Embryonic facial prominence (tissue), 1 donor: ENCODE data around the gene TSPAN12.

Experiments used
- DNase-seq: peaks from one replicate; pipeline ENCODE4 v3.0.0-alpha.2; 2016; ENCODE audit errors: extremely low spot score

Gene TSPAN12

GRCh38 chr7:120843109-120843508, 14.8 kb downstream of the TSPAN12 start:
- DNase-seq: no peak

- no peak for DNase-seq
Observed at GRCh38 chr7:120842121-120842621, 15.8 kb downstream of the TSPAN12 start.

DNA sequence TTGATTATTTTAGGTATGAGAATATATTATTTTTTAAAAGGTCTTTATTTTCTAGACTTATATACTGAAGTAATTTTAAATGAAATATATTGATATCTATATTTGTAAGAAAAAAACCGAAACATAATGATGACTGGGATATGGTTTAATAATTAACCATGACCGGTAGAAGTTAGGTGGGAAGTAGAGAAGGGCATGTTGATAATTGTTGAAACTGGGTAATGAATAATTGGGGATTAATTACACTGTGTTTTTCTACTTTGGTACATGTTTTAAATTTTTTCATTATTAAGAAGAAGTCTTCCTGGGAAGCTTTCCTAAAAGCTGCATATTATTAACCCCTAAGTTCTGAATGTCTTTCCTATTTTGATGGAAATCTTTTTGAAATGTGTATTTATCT, 16.3 kb downstream of the TSPAN12 start:
- no peak for DNase-seq

DNA sequence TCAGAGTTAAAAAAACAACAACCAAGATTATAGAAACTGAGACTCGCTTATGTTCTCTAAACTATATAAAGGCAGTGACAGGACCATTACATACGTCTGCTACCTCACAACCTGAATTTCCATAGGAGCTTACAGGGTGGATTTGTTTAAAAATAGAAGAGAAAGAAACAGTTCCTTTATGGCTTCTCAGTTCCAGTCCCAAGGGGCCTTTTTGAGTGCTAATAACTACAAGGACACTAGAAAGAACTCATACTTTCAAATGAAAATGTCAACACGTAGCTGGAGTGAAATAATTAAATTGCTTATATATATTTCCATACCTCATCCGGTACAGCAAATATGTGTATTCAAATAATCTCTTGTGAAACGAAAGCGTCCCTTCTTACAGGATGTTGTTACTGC, 19.7 kb downstream of the TSPAN12 start:
- no peak for DNase-seq

GRCh38 chr7:120837599-120837998, 20.3 kb downstream of the TSPAN12 start:
- DNase-seq: no peak

GRCh38 chr7:120836556-120837115, 21.3 kb downstream of the TSPAN12 start:
- no peak for DNase-seq

DNA sequence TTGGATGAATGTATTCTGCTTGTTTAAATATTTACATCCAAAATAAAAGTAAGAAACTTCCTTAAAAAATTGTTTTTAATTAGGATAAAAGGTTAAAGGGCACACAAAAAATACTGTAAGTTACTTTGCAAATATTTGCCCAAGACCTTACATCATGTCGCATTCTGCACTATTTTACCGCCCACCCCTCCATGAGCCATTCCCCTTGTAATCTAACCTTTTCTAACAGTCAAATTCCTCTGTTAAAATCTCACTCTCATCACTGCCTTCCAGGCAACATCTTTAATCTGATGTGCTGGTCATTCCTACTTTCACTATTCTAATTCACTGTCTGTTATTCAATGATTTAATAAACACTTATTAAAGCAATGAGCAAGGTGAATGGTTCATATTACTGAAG, 23.2 kb downstream of the TSPAN12 start:
- DNase-seq: no peak

GRCh38 chr7:120833546-120833945, 24.4 kb downstream of the TSPAN12 start:
- no peak for DNase-seq

- no peak for DNase-seq
Observed at GRCh38 chr7:120832803-120833202, 25.1 kb downstream of the TSPAN12 start.

- DNase-seq: no peak
Observed at GRCh38 chr7:120831260-120831659, 26.7 kb downstream of the TSPAN12 start.

DNA sequence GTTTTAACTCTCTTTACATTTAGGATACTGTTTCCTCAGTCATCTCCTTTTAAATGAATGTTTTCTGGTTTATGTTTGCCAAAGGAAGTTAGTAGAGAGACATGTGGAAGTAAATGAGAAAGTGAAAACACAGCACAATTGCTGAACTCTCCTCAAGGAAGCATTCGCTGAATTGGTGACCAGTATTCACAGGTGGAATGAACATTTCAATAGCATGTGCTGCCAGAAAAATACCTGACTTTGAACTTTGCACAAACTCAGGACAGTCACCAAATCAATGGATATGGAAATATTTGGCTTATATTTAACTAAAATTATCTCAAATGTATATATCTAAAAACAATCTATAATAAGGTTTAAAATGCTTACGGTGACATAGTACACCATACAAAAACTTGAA, 28.5 kb downstream of the TSPAN12 start:
- no peak for DNase-seq

- DNase-seq: no peak
Observed at GRCh38 chr7:120828528-120828927, 29.4 kb downstream of the TSPAN12 start.

GRCh38 chr7:120827371-120828118, 30.4 kb downstream of the TSPAN12 start:
- DNase-seq: no peak

- DNase-seq: no peak
Observed at GRCh38 chr7:120825576-120825975, 32.4 kb downstream of the TSPAN12 start.

- no peak for DNase-seq
Observed at GRCh38 chr7:120825152-120825551, 32.8 kb downstream of the TSPAN12 start.

DNA sequence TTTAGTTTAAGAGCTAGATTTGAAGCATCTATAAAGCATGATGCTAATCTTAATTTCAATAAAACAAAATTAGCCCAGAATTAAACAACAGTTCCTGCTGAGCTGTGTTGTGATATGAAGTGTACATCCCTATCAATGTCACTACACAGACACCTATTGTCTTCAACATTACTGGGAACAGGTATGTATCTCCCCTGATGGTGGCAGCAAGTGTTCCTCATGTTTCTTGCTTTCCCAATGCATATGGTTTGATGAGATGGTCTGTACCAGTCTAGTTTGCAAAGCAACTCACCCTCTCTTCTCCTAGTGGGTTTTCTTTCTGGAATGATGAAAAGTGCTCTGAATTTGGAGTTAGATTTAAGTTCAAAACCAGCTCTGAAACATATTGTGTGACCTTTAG, 38.1 kb downstream of the TSPAN12 start:
- DNase-seq: no peak

DNA sequence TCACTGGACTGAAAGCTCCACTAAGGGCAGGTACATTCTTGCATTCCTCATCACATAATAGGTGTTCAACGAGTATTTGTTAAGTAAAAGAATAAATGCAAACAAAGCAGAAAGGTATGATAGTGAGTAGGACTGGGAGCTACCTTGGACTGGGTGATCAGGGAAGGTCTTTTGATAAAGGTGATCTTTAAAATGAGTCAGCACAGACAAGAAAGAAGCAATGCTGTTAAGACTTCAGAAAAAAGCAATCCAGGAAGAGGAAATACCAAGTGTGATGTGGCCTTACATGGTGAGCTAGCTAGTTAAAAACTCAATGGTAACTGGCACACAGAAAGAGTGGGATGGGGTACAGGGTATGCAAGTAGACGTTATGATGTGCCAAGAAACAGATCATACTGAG, 40.1 kb downstream of the TSPAN12 start:
- no peak for DNase-seq

- no peak for DNase-seq
Observed at GRCh38 chr7:120814253-120814939, 43.5 kb downstream of the TSPAN12 start.

DNA sequence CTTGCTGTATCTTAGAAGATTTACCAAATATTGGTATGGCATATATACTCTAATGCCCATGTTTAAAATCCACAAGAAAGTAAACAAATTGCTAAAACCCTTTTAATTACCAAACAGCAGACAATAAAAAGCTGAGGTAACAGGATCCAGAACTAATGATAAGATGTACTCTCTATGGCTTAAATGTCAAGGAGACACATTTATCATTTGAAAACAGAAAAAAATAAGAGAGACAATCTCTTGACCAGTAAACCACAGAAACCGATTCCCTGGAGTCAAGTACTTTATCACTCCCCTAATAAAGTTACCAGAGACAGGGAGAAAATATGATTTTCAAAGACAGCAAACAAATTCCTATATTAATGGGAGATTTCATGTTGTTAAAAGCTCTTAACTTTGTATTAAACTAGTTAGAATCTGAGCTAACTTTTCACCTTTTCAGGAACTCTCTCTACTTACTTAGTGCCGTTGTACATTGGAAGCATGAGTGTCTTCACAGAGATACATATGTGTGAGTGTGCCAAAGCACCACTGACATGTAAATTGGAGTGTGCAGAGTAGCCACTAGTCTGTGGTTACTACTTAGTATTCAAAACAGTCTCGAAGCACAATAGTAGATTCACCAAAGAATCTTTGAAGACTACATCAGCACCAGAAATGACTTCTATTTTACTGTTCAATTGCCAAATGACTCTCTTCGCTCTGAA, 44.2 kb downstream of the TSPAN12 start:
- DNase-seq: no peak

GRCh38 chr7:120813089-120813488, 44.9 kb downstream of the TSPAN12 start:
- no peak for DNase-seq

DNA sequence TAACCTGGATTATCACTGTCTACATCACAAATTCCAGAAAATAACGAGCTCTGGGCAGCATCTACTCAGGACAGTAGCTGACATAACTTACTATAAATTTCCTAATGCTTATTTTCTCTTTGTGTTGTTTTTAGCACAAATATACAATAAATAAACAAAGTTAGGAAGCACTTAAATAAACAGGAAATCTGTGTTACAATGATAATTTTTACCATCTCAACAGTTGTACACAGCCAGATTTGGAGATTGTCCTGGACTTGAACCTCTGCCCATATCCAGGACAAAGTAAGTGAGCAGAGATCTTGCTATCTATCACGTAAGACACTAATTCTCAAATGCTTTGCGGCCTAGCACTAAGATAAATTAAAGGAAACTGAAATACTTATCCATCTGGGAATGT, 48.7 kb downstream of the TSPAN12 start:
- DNase-seq: no peak

- no peak for DNase-seq
Observed at GRCh38 chr7:120807390-120807789, 50.6 kb downstream of the TSPAN12 start.
